ENCODE measurements around the gene C21orf58. TPM values are rescaled to one million over a fixed set of nuclear protein-coding genes. Genes with fewer than 3 reads are reported as not detected.
A peak's percentile ranks its signal among the peaks of the same experiment; 100 is the strongest.

Gene C21orf58
- total RNA-seq, 2 experiments from 2014 or later, result 50.1 to 53.9 TPM

DNA sequence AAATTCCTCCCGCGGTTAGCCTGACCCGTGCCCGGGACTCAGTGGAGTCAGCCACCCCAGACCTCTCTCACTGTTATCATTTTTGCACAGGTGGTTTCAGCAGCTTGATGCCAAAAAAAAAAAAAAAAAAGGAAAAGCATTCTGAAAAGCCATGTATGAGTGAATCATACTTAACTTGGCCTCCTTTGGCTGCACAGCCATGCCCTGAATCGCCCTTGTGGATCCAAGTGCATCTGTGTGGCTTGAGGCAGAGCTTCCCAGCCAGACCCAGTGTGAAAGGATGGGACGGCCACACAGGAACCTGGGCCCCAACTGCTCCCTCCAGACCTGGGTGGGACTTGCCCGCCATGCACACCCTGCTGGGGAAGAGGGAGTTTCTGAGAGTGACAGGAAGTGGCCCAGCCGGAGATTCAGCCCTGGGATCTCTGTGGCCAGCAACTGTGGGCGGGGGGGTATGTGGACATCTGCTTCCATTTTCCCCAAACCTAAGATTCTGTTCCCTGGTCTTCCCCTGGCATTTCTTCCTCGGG lies 29.0 kb downstream of the C21orf58 start:
- DNase-seq (no peak), ATAC-seq (ENCODE audit: low read depth) (no peak)
- peaks cover 3% of the 10 kb centered on the region for H3K9me3 Mint-ChIP-seq
- peaks cover 27% of the 10 kb centered on the region for H3K36me3 Mint-ChIP-seq
- peak overlapping the region; percentile 30 for H3K4me3 Mint-ChIP-seq
- peaks cover 19% of the 10 kb centered on the region for H3K4me1 Mint-ChIP-seq
- peak overlapping the region; percentile 75 for H3K27ac Mint-ChIP-seq
- POLR2A ChIA-PET, result interaction anchor here (0.7 to 1.3 kb wide), 3 partner anchors 10 to 31 kb away, joined by 3 to 5 read pairs (median 3); no protein-coding TSS in a partner anchor
- H3K27me3 Mint-ChIP-seq, result no peaks in the 10 kb centered on the region

- H3K36me3 Mint-ChIP-seq, result peaks cover 15% of the 10 kb centered on the region
- no peak for DNase-seq
- no peak for ATAC-seq (ENCODE audit: low read depth)
- peaks cover 27% of the 10 kb centered on the region for H3K4me1 Mint-ChIP-seq
- H3K27ac Mint-ChIP-seq, result peak overlapping the region; percentile 30
- peaks cover 3% of the 10 kb centered on the region for H3K9me3 Mint-ChIP-seq
- H3K4me3 Mint-ChIP-seq, result peak overlapping the region; percentile 25
- POLR2A ChIA-PET, result no interaction called here
- H3K27me3 Mint-ChIP-seq, result no peaks in the 10 kb centered on the region
These were observed 32.1 kb downstream of the C21orf58 start for GRCh38 chr21:46291561-46291960.

- POLR2A ChIA-PET, result no interaction called here
- Mint-ChIP-seq H3K27me3 (no peaks in the 10 kb centered on the region), H3K36me3 (peaks cover 22% of the 10 kb centered on the region), H3K4me1 (peaks cover 25% of the 10 kb centered on the region), H3K27ac (no peak overlapping the region), H3K9me3 (peaks cover 3% of the 10 kb centered on the region), H3K4me3 (no peak overlapping the region)
- DNase-seq (no peak), ATAC-seq (ENCODE audit: low read depth) (no peak)
These were observed 34.0 kb downstream of the C21orf58 start for GRCh38 chr21:46289655-46290179.

DNA sequence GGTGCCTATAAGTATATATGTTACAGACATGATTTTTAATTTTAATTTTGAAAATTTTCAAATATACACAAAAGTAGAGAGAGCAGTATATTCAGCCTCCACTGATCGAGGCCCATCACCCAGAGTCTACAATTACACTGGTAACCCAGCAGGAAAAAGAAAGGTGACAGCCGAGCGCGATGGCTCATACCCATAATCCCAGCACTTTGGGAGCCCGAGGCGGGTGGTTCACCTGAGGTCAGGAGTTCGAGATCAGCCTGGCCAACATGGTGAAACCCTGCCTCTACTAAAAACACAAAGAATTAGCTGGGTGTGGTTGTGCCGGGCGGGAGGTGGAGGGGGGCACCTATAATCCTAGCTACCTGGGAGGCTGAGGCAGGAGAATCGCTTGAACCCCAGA lies 36.1 kb downstream of the C21orf58 start:
- H3K27ac Mint-ChIP-seq, result no peak overlapping the region
- ATAC-seq (ENCODE audit: low read depth) (no peak), DNase-seq (no peak)
- H3K4me3 Mint-ChIP-seq, result no peak overlapping the region
- peaks cover 3% of the 10 kb centered on the region for H3K9me3 Mint-ChIP-seq
- POLR2A ChIA-PET, result no interaction called here
- H3K36me3 Mint-ChIP-seq, result peaks cover 35% of the 10 kb centered on the region
- H3K4me1 Mint-ChIP-seq, result peaks cover 35% of the 10 kb centered on the region
- H3K27me3 Mint-ChIP-seq, result no peaks in the 10 kb centered on the region

GRCh38 chr21:46286648-46287002 lies 37.0 kb downstream of the C21orf58 start:
- Mint-ChIP-seq H3K27me3 (no peaks in the 10 kb centered on the region), H3K36me3 (peaks cover 28% of the 10 kb centered on the region), H3K27ac (peak overlapping the region; percentile 97), H3K4me1 (peaks cover 37% of the 10 kb centered on the region), H3K4me3 (peak overlapping the region; percentile 98), H3K9me3 (peaks cover 2% of the 10 kb centered on the region)
- DNase-seq (no peak), ATAC-seq (ENCODE audit: low read depth) (no peak)
- POLR2A ChIA-PET, result no interaction called here

GRCh38 chr21:46285761-46286647 lies 37.7 kb downstream of the C21orf58 start, which contains the start of gene YBEY:
TSS of gene YBEY (plus strand) at chr21:46286342. CDS start at chr21:46286914, 572 bp downstream.
- H3K36me3 Mint-ChIP-seq, result peaks cover 26% of the 10 kb centered on the region
- H3K27me3 Mint-ChIP-seq, result no peaks in the 10 kb centered on the region
- H3K9me3 Mint-ChIP-seq, result no peaks in the 10 kb centered on the region
- H3K4me3 Mint-ChIP-seq, result peak within 1 kb of the TSS; percentile 98
- DNase-seq (peak; percentile 93), ATAC-seq (ENCODE audit: low read depth) (peak; percentile 84)
- POLR2A ChIA-PET, result interaction anchor here (2.9 kb wide), 1 partner anchor 37 kb away, joined by 14 read pairs; no protein-coding TSS in a partner anchor
- peak within 1 kb of the TSS; percentile 97 for H3K27ac Mint-ChIP-seq
- H3K4me1 Mint-ChIP-seq, result peaks cover 36% of the 10 kb centered on the region

DNA sequence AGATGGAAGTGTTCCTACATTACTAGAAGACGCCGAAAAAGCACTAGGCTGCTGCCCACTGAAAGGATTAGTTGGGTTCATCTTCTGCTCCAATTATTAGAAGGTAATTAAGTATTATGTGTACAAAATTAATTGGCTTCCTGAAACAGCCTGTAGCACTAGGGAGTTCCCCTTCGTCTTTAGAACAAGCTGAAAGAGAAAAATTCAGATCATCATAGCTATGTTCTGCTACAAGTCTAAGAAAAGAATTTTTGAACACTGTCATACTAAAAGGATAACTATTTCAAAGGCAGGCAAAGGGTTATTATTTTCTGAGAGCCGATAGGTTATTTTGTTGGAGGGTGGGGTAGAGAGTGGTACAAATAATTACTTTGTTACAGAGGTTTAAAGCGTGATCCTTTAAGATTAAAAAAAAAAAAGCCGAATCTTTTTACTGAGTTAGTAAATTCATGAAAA lies 38.4 kb downstream of the C21orf58 start, which contains the start of gene MCM3AP:
Gene MCM3AP (minus strand): TSS at position 406 of the 456 bp plus-strand sequence. CDS start 325 bp downstream, at position 81.
- POLR2A ChIA-PET, result interaction anchor here (0.7 to 2.9 kb wide), 2 partner anchors 37 to 47 kb away, joined by 4 to 14 read pairs; no protein-coding TSS in a partner anchor
- H3K36me3 Mint-ChIP-seq, result peaks cover 26% of the 10 kb centered on the region
- H3K27me3 Mint-ChIP-seq, result no peaks in the 10 kb centered on the region
- DNase-seq, result no peak
- no peaks in the 10 kb centered on the region for H3K9me3 Mint-ChIP-seq
- peaks cover 34% of the 10 kb centered on the region for H3K4me1 Mint-ChIP-seq
- no peak for ATAC-seq (ENCODE audit: low read depth)
- H3K4me3 Mint-ChIP-seq, result peak within 1 kb of the TSS; percentile 98
- peak within 1 kb of the TSS; percentile 97 for H3K27ac Mint-ChIP-seq

DNA sequence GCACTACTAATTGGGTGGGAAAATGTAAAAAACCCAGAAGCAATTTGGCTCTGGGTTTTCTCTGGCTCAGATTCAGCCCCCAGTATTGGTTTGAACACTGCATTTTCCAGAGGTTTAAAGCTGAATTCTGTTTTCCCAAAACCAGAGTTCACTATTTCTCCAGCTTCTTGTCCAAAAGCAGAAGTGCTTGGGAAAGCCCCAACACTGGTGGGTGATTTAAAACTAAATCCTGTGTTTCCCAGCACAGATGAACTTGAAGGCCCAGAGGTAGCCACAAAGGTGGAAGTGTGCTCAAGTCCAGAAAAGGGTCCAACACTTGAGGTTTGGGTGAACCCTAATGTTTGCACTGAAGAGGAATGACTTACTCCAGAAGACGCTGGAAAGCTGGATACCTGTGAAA lies 38.9 kb downstream of the C21orf58 start:
- POLR2A ChIA-PET, result interaction anchor here (0.7 to 2.9 kb wide), 4 partner anchors 10 to 47 kb away, joined by 3 to 14 read pairs (median 4); no protein-coding TSS in a partner anchor
- H3K36me3 Mint-ChIP-seq, result peaks cover 30% of the 10 kb centered on the region
- no peak for ATAC-seq (ENCODE audit: low read depth)
- H3K4me3 Mint-ChIP-seq, result peak overlapping the region; percentile 98
- peaks cover 34% of the 10 kb centered on the region for H3K4me1 Mint-ChIP-seq
- H3K9me3 Mint-ChIP-seq, result no peaks in the 10 kb centered on the region
- no peak for DNase-seq
- peak overlapping the region; percentile 92 for H3K27ac Mint-ChIP-seq
- no peaks in the 10 kb centered on the region for H3K27me3 Mint-ChIP-seq

GRCh38 chr21:46284077-46284644 lies 39.5 kb downstream of the C21orf58 start:
- peaks cover 34% of the 10 kb centered on the region for H3K4me1 Mint-ChIP-seq

GRCh38 chr21:46274797-46275390 lies 48.8 kb downstream of the C21orf58 start:
- Mint-ChIP-seq H3K4me1 (peaks cover 2% of the 10 kb centered on the region), H3K4me3 (no peak overlapping the region), H3K36me3 (peaks cover 30% of the 10 kb centered on the region), H3K27me3 (no peaks in the 10 kb centered on the region), H3K27ac (no peak overlapping the region), H3K9me3 (no peaks in the 10 kb centered on the region)
- DNase-seq, result no peak
- POLR2A ChIA-PET, result no interaction called here
- no peak for ATAC-seq (ENCODE audit: low read depth)

More at GRCh38 chr21:46284077-46284644, 39.5 kb downstream of the C21orf58 start:
- no peaks in the 10 kb centered on the region for H3K9me3 Mint-ChIP-seq
- DNase-seq, result no peak
- H3K27ac Mint-ChIP-seq, result peak overlapping the region; percentile 83
- POLR2A ChIA-PET, result interaction anchor here (0.8 to 2.9 kb wide), 3 partner anchors 11 to 38 kb away, joined by 3 to 14 read pairs (median 3); no protein-coding TSS in a partner anchor
- H3K36me3 Mint-ChIP-seq, result peaks cover 33% of the 10 kb centered on the region
- no peak for ATAC-seq (ENCODE audit: low read depth)
- H3K4me3 Mint-ChIP-seq, result peak overlapping the region; percentile 98
- no peaks in the 10 kb centered on the region for H3K27me3 Mint-ChIP-seq

- Mint-ChIP-seq H3K27me3 (no peaks in the 10 kb centered on the region), H3K4me3 (no peak overlapping the region), H3K9me3 (no peaks in the 10 kb centered on the region), H3K4me1 (peaks cover 2% of the 10 kb centered on the region), H3K27ac (no peak overlapping the region), H3K36me3 (peaks cover 26% of the 10 kb centered on the region)
- DNase-seq, result no peak
- POLR2A ChIA-PET, result no interaction called here
- no peak for ATAC-seq (ENCODE audit: low read depth)
These were observed 50.3 kb downstream of the C21orf58 start for GRCh38 chr21:46273341-46273740.

DNA sequence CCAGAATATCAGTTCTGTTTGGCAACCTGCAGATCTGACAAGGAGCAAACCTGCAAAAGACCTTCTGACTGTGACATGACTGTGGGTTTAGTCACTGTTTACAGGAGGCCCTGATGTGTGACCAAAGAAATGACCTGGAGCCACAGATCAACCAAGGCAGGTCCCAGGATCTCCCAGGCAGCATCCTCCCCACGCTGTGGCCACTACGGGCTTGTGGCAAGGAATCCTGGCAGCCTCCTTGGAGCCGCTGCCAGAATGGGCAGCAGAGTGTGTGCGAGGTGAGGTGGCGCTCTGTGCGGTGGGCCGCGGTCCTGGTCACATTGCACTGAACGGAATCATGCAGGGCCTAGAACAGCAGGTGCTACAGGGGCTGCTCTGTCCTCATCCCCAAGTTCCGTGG lies 54.2 kb downstream of the C21orf58 start:
- Mint-ChIP-seq H3K4me1 (peaks cover 2% of the 10 kb centered on the region), H3K27ac (no peak overlapping the region), H3K9me3 (no peaks in the 10 kb centered on the region), H3K4me3 (no peak overlapping the region), H3K27me3 (no peaks in the 10 kb centered on the region), H3K36me3 (peaks cover 28% of the 10 kb centered on the region)
- POLR2A ChIA-PET, result no interaction called here
- DNase-seq, result no peak
- no peak for ATAC-seq (ENCODE audit: low read depth)

DNA sequence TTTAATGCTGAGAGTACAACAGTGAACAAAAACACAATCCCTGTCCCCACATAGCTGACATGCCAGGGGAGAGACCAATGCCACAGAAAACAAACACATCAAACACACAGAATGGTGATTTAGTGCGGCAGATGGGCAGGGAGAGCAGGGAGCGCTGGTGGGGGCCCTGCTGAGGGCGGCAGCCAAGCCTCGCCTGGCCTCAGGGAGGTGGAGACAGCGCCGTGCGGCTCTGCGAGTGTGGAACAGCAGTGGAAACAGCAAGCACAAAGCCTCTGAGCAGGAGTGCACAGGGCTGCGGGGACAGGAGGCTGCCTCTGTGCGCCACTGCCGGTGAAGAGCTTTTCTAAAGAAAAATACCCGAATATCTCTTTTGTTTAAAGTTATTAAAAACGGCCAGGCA lies 55.3 kb downstream of the C21orf58 start:
- POLR2A ChIA-PET, result interaction anchor here (0.6 to 1.1 kb wide), 2 partner anchors 23 to 167 kb away, joined by 3 read pairs; no protein-coding TSS in a partner anchor
- Mint-ChIP-seq H3K4me1 (peaks cover 2% of the 10 kb centered on the region), H3K9me3 (no peaks in the 10 kb centered on the region), H3K36me3 (peaks cover 23% of the 10 kb centered on the region), H3K27ac (no peak overlapping the region), H3K4me3 (no peak overlapping the region), H3K27me3 (no peaks in the 10 kb centered on the region)
- DNase-seq (no peak), ATAC-seq (ENCODE audit: low read depth) (no peak)

Data from activated naive CD8-positive, alpha-beta T cell treated with anti-CD3 and anti-CD28 coated beads, Interleukin-2, amount 10 ng/mL, durations not matched to agents 7 days and 5 days (primary cell).